ENCODE results near the gene DPH1.

Gene DPH1

GRCh38 chr17:2050300-2051060 is 20.5 kb downstream of the DPH1 start:
- Histone ChIP-seq H3K4me3 (ENCODE audit: low read length) (peak overlapping the region; percentile 92), H3K36me3 (replicated peaks; ENCODE audit: low read depth, low read length) (no peaks in the 10 kb centered on the region), H4K20me1 (ENCODE audit: insufficient read depth, low read length) (no peaks in the 10 kb centered on the region), H3K79me2 (ENCODE audit: low read length) (no peaks in the 10 kb centered on the region), H3K9me3 (ENCODE audit: insufficient read depth, low read length) (no peaks in the 10 kb centered on the region), H2AFZ (ENCODE audit: low read depth, low read length) (no peak overlapping the region), H3K4me2 (ENCODE audit: low read length) (peak overlapping the region; percentile 41), H3K9ac (ENCODE audit: low read length) (no peak overlapping the region), H3K4me1 (ENCODE audit: low read length) (peaks cover 9% of the 10 kb centered on the region; the same call in 1 of the 2 replicates), H3K27me3 (ENCODE audit: low read depth, low read length) (no peaks in the 10 kb centered on the region), H3K27ac (ENCODE audit: low read length) (no peak overlapping the region)
- no peak for TF ChIP-seq EZH2phosphoT487 (IDR thresholded peaks at IDR 0.05; ENCODE audit: low read depth)
- TF ChIP-seq, protein P1, sequence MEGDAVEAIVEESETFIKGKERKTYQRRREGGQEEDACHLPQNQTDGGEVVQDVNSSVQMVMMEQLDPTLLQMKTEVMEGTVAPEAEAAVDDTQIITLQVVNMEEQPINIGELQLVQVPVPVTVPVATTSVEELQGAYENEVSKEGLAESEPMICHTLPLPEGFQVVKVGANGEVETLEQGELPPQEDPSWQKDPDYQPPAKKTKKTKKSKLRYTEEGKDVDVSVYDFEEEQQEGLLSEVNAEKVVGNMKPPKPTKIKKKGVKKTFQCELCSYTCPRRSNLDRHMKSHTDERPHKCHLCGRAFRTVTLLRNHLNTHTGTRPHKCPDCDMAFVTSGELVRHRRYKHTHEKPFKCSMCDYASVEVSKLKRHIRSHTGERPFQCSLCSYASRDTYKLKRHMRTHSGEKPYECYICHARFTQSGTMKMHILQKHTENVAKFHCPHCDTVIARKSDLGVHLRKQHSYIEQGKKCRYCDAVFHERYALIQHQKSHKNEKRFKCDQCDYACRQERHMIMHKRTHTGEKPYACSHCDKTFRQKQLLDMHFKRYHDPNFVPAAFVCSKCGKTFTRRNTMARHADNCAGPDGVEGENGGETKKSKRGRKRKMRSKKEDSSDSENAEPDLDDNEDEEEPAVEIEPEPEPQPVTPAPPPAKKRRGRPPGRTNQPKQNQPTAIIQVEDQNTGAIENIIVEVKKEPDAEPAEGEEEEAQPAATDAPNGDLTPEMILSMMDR (IDR thresholded peaks at IDR 0.05; ENCODE audit: low read depth, low read length): no peak

DNA sequence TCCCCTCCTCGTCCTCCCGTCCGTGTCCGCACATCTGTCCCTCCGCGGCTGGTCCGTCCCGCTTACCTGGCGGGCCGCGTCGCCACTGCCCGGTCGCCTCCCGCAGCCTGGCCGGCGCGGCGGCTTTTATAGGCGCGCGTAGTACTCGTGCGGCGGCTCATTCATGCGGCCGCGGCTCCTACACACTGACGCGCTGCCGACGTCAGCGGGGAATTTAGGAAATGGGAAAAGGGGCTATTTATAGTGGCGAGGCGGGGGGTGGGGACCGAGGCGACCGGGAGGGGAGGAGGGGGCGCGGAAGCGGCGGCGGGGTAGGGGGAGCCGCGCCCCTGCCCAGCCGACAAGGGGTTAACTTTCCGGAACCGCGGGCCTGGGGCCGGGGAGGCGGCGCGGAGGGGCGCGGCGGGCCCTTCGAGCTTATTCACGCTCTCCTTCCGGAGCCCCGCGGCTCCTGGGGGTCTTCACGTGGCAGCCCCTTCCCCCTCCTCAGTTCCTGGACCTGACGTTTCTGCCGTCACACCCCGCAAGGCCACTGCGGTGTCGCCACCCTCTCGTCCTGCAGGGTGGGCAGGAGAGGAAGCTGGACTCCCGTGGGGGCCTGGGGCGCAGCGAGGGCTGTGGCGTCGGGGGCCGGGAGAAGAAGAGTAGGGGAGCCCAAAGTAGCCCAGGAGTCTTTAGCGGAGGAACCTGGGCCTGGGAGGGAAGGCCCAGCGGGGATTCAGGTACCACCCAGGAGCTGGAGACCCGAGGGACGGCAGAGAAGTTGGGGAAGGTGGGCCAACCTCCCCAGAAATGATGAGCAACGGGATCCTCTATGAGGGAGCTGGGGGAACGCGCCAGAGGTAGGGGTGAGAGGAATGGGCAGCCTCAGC is 21.3 kb downstream of the DPH1 start:
- no peak overlapping the region for H3K4me2 ChIP-seq (ENCODE audit: low read length)
- H3K4me1 ChIP-seq (ENCODE audit: low read length): peaks cover 11% of the 10 kb centered on the region; the same call in 1 of the 2 replicates
- no peak overlapping the region for H2AFZ ChIP-seq (ENCODE audit: low read depth, low read length)
- no peaks in the 10 kb centered on the region for H3K27me3 ChIP-seq (ENCODE audit: low read depth, low read length)
- no peaks in the 10 kb centered on the region for H3K9me3 ChIP-seq (ENCODE audit: insufficient read depth, low read length)
- H3K36me3 ChIP-seq (replicated peaks; ENCODE audit: low read depth, low read length): no peaks in the 10 kb centered on the region
- no peaks in the 10 kb centered on the region for H3K79me2 ChIP-seq (ENCODE audit: low read length)
- TF ChIP-seq, protein P1 (IDR thresholded peaks at IDR 0.05; ENCODE audit: low read depth, low read length): no peak
- no peak for TF ChIP-seq EZH2phosphoT487 (IDR thresholded peaks at IDR 0.05; ENCODE audit: low read depth)
- H3K27ac ChIP-seq (ENCODE audit: low read length): no peak overlapping the region
- no peak overlapping the region for H3K4me3 ChIP-seq (ENCODE audit: low read length)
- no peak overlapping the region for H3K9ac ChIP-seq (ENCODE audit: low read length)
- no peaks in the 10 kb centered on the region for H4K20me1 ChIP-seq (ENCODE audit: insufficient read depth, low read length)

GRCh38 chr17:2051933-2052559 is 22.1 kb downstream of the DPH1 start:
- Histone ChIP-seq H3K79me2 (ENCODE audit: low read length) (no peaks in the 10 kb centered on the region), H3K4me3 (ENCODE audit: low read length) (no peak overlapping the region), H3K36me3 (replicated peaks; ENCODE audit: low read depth, low read length) (no peaks in the 10 kb centered on the region), H3K4me1 (ENCODE audit: low read length) (peaks cover 13% of the 10 kb centered on the region; the same call in 1 of the 2 replicates), H3K27me3 (ENCODE audit: low read depth, low read length) (no peaks in the 10 kb centered on the region), H3K27ac (ENCODE audit: low read length) (no peak overlapping the region), H3K4me2 (ENCODE audit: low read length) (no peak overlapping the region), H2AFZ (ENCODE audit: low read depth, low read length) (no peak overlapping the region), H3K9me3 (ENCODE audit: insufficient read depth, low read length) (no peaks in the 10 kb centered on the region), H3K9ac (ENCODE audit: low read length) (no peak overlapping the region), H4K20me1 (ENCODE audit: insufficient read depth, low read length) (no peaks in the 10 kb centered on the region)
- TF ChIP-seq, protein P1 (IDR thresholded peaks at IDR 0.05; ENCODE audit: low read depth, low read length): no peak
- TF ChIP-seq EZH2phosphoT487 (IDR thresholded peaks at IDR 0.05; ENCODE audit: low read depth): no peak
